HG02840 (cell line): ENCODE results near the gene PHRF1.

ENCODE experiments used
- ATAC-seq: cut with Tn5 transposase; IDR thresholded peaks from one replicate; pipeline ENCODE4 v1.9.1; 2021; ENCODE audit warnings: mild to moderate bottlenecking, moderate library complexity, moderate number of reproducible peaks; ENCODE audit not compliant: unreplicated experiment, low FRiP score

PHRF1 gene

DNA sequence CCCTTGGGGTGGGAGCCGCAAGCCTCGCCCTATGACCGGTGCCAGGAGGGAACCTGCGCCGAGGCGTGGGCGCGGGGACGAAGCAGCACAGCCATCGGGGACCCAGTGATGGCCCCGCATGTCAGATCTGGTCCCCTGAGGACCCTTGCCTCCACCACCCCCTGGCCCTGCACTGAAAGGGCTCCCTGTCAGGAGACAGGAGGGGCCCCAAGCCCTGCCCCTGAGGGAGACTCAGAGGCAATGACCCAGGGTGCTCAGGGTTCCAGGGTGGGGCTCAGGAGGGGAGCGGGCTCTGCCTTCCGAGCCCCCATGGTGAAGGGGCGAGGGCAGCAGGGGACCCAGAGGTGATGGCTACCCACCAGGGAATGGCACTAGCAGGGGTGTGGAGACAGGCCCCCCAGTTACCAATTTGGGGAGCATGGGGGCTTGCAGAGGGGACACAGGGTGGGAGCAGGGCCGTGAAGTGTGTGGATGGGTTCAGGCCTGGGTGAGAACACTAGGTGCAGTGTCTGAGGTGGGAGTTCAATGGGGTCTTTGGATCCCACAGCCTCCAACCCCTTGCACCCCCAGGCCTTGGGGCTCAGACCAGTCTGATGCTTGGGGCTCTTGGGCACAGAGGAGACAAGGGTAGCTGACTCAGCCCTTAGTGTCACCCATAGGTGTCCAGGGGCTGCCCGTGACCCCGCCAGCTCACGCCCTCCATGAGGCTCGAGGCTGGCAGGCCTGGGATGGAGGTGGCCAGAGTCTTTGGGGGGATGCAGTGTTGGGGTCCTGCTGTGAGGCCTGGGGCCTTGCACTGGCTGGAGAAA, 38.4 kb upstream of the PHRF1 start:
- ATAC-seq = no peak

DNA sequence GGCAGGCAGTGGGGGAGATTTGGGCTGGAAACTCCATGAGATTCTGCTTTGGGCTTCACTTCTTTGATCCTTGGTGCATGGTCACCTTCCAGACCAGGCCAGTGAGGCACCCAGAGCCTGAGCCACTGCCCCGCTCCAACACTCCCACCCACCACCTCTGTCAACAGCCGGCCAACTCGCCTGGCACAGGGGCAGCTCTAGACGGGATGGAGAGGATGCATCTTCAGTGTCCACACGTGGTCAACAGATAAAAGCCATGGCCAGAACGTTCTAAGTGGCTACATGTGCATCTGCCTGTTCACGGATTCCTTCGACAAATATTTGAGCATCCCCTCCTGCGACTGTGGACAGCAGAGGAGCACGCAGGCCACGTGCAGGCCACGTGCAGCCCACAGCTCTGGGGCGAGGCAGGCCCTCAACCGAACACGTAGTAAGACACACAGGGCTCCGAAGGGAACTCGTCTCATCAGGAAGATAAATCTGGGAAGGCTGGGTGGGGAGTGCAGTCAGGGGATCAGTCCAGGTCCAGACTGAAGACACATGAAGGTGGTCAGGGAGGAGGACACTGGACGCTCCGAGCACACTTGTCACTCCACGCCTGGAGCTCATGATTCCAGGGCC, 37.7 kb upstream of the PHRF1 start:
- ATAC-seq = no peak

DNA sequence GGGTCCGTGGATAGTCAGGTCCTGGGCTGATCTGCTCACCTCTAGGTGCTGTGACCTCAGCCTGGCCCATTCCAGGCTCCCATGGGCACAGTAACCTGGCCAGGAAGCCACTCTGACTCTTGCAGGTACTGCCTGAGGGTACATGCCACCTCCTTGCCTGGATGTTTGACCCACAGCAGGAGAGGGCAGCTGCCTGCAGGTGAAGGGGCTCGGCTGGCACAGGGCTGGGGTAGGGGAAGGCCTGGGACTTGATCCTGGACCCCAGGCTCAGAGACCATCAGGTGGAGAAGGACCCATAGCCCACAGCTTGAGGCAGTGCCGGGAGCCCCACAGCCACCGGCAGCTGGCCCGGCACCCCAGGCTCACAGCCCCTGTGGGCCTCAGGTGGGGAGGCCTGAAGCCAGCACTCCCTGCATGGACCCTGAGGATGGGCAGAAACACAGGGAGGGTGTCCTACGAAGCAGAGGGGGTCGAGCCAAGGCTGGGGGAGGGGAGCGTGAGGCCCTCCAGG, 36.2 kb upstream of the PHRF1 start:
- no peak for ATAC-seq

DNA sequence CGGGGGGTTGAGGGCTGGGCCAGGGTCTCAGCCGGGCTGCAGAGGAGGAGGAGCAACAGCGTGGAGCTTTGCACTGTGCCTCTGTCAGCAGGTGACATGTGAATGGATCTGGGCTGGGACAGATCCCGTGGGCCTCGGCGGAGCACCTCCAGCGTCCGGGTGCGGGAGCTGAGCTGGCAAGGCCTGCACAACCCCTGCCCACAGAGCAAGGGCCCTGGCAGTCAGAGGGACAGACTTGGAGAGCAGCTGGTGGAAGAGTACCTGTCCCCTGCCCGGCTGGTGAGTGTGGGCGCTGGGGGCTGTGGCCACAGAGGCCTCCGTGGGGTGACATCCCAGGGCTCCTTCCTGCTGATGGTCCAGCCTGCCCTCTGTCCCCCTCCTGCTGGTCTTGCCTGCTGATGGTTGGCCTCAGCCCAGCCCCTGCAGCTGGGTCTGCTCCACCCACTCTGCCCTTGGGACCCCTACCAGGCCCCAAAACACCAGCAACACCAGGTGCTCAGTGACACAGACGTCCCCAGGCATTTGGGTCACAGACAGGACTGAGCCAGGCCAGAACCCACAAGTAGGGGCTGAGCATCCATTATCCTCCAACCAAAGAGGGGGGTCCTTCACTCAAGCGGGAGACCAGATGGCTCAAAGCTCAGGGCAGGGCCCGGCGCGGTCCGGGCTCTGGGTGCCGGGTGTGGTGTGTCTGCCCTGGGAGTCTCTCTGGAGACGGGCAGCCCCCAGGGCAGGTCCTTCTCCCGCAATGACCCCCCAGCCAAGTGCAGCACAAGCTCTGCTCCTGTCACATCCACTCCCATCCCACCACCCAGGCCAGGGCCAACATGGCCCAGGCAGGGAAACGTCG, 35.5 kb upstream of the PHRF1 start:
- ATAC-seq = no peak

DNA sequence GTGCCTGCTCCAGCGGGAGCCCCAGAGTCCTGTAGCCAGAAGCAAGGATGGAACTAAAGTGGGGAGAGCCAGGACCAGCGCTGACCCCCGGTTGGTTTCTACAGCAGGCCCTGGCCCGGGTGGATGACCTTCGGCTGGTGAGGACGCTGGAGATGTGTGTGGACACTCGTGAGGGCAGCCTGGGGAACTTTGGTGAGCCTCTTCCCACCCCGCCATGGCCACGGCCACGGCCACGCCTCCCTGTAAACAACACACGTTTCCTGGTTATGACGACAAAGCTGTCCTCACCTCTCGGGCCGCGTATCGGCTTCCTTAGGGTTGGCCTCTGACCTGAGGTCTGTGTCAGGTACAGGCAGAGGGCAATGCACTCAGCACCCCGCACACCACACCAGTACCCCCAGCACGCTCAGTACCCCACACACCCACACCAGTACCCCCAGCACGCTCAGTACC, 34.8 kb upstream of the PHRF1 start:
- no peak for ATAC-seq

DNA sequence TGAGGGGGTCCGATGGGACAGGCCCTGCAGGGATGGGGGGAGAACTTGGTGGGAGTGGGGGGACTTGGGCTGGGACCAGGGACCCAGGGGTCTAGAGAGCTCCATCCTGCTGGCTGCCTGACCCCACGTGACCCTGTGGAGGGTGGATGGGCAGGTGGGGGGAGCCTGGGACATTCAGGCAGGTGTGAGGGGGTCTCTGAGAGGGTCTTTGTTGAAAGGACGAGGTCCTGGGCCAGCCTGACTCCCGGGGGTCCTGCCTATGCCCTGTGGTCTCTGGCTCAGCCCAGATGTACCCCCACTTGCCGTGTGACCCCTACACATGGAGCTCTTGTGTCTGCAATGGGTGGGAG, 31.5 kb upstream of the PHRF1 start:
- ATAC-seq = no peak

DNA sequence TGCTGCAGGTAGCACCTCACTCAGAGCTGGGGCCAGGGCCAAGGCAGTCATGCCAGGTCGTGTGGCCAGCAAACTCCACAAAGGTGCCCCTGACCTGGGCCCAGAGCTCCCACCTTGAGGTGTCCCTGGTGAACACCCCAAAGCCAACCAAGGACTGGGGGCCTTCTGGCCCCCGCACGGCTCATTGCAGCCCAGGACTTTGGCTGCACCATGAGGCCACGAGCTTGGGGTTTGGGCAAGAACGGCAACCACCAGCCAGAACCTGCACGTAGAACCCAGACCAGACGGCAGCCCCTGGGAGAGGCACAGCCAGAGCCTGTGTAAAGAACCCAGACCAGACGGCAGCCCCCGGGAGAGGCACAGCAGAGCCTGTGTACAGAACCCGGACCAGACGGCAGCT, 31.1 kb upstream of the PHRF1 start:
- ATAC-seq = no peak

DNA sequence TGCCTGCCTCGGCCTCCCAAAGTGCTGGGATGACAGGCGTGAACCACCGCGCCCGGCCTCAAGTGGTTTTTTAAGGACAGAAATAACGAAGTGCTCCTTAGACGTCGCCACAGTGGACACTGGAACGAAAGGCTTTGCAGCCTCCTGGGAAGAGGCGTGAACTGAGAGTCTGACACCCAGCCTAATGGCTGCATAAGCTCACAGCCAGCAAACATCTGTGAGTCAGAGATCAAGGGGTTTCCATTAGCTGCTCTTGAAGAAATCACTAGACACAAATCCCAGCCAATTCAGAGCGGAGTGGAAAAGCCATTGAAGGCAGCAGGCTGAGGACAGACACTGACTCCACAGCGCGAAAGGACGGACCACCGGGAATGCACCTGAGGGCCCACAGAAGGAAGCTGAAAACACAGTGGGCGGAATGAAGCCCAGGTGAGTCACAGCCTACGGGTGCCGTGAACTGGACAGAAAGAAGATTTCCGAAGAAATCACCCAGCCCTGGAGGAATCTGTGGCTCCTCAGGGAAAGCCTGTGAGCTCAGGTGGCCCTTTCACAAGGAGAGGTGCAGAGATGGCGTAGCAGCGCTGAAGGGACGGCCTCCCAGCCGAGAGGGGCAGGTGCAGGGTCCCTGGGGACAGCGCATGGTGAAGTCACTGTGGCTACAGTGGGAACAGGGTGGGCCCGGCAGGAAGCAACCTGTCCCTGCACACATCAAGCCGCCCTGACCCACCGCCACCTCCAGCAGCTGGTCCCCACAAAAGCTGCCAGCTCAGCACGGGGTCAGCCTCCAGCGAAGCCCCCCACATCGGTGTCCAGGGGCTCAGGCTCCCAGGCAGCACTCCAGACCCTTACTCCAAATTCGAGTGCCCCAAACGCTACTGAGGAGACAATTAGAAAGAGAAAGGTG, 27.3 kb upstream of the PHRF1 start:
- ATAC-seq = no peak

DNA sequence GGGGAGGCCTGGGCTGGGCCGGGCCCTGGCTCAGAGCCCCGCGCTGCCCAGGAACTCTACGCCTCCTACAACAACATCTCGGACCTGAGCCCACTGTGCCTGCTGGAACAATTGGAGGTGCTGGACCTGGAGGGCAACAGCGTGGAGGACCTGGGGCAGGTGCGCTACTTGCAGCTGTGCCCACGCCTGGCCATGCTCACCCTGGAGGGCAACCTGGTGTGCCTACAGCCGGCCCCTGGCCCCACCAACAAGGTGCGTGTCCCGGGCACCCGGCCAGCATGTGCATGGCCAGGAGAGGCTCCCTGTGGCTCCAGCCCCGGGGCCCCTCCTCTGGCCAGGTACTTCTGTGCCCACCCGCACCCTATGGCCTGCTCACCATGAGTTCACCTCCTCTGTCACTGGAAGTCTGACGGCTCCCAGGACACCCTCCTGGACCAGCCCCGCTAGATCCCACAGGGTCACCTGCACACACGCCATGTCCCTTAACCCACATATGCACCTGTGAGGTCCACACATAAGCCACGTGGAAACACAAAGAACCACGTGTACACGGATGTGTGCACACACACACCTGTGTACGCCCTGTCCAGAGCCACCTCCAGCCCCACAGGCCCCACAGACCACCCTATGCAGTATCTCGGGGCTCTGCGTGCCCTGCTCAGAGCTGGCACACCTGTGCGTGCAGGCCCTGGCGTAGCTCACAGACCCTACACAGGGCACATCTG, 26.1 kb upstream of the PHRF1 start:
- no peak for ATAC-seq

DNA sequence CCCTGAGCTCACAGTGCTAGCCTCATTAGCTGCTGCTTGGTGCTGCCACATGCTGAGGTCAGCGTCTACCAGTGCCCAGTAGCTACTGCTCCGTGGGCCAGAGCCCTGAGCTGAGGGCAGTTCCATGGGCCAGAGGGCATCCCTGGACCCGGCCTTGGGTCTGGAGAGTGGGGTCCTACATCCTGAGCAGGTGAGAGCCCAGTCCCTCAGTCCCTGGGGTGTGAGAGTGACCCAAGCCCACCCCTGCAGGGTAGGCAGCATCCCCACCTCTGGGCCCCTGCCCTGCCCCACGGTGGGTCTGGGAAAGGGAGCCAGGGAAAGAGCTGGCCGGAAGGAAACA, 25.6 kb upstream of the PHRF1 start:
- ATAC-seq = no peak

DNA sequence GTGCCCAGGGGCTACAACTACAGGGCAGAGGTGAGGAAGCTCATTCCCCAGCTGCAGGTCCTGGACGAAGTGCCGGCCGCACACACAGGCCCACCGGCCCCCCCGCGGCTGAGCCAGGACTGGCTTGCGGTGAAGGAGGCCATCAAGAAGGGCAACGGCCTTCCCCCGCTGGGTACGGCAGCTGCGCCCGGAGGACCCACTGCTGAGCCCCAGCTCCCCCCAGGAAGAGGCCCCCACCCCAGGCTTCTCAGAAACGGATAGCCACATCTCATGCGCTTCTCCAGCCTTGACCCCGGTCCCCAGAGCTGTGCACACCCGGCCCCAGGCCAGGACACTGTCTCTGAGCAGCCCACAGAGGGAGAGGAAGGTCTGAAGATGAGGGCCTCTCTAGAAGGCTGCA, 25.1 kb upstream of the PHRF1 start:
- ATAC-seq = no peak

DNA sequence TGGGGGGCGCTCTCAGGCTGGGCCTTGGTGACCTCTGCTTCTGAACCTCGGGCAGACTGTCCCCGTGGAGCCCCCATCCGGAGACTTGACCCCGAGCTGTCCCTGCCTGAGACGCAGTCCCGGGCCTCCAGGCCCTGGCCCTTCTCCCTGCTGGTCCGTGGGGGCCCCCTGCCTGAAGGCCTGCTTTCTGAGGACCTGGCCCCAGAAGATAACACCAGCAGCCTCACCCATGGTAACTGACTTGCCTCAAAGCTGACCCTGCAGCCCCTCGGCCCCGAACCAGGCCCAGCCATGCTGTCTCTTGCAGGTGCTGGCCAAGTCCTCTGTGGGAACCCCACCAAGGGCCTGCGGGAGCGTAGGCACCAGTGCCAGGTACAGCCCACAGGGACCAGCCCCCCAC, 24.7 kb upstream of the PHRF1 start:
- no peak for ATAC-seq

DNA sequence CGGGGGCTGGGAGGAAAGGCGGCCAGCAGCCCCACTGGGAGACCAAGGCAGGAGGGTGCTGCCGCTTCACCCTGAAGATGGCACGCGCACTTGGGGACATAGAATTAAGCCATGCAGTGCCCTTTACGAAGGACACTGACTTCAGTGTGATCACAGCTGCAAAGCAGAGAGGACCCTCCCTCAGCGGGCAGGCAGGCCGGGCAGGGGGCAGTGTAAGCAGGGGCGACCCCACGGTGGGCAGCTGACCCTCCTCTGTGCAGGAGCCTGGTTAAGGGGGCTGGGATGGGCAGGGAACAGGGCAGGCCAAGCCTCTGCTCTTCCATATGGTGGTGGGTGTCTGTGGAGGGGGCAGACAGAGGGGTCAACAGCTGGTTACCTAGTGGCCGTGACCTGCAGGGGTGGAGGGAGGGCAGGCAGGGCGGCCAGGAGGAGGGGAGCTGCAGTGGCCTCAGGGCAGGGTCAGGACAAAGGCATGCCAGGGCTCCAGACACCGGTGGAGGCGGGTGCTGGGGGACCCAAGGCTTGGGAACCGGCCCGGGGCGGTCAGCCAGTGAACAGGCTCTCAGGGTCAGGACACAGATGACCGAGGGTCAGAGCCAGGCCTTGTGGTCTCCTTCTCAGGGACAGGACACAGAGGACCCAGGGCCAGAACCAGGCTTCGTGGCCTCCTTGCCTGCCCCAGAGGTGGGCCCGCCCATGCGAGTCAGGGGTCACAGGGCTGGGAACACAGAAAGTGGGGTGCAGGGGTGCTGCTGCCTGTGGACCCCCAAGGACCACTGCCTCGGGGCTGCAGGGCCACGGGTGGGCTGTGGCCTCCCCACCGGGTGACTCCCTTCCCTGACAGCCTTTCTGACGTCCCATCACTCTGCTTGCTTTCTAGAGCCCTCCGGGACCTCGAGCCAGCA, 22.9 kb upstream of the PHRF1 start:
- ATAC-seq = no peak

DNA sequence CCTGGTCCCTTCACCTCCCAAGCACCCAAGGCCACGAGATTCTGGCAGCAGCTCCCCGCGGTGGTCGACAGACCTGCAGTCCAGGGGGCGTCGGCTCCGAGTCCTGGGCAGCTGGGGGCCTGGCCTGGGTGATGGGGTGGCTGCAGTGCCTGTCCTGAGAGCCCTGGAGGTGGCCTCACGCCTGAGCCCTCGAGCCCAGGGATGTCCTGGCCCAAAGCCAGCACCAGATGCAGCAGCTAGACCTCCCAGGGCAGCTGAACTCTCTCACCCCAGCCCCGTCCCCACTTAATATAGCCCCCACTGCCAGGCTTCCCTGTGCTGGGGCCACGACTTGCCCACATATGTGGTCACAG, 22.3 kb upstream of the PHRF1 start:
- ATAC-seq = no peak

DNA sequence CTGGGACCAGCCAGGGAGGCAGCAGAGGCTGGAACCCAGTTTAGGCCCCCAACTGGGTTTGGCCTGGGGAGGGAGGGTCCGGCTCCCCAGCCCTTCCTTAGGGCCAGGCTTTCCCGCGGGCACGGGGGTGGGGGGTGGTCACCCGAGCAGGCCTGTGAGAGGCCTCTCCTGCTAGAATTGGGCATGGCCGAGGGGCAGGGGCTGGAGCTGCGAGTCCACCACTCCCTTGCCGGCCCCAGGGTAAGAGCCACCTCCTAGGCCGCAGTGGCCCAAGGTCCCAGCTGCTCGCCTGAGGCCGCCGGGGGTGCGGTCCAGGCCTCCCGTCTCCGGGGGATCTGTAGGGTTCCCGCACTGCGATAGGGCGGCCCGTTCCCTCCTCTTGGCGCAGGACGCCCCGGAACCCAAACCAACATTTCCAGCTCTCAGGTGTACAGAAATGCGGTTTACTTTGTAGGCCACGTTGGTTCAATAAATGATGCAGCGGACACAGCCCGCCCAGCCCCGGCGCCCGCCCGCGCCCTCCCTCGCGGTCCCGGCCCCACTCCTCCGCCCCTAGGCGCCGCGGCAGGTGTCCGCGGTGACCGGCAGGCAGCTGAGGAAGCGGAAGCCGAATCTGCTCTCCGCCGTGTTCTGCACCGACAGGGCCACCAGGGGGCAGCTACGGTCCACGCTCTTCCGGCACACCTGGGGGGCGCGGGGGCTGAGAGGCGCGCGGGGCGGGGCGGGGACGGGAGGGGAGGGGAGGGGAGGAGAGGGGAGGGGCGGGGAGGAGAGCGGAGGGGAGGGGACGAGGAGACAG, 21.6 kb upstream of the PHRF1 start:
- no peak for ATAC-seq

DNA sequence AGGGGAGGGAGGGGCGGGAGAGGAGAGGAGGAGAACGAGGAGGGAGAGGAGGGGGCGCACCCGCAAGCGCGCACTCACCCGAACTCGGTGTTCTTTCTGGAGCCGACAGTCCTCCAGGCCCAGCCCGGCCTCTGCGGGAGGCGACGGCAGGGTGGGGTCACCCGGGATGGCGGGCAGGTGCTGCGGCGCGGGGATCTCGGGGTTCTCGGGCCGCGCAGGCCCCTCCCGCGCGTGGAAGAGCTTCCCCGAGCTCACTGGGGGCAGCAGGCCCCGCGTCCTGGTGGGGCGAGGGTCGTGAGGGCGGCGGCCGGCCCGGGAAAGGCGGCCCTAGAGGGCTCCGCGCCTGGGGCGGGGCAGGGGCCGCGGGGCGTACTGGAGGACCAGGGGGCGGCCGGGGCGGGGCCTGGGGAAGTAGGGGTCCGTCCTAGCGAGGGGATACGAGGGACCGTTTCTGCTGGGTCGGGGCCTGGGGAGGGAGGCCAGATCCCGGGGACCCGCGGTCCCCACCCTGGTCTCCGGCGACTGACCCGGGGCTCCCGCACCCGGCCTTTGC, 21.0 kb upstream of the PHRF1 start:
- ATAC-seq = no peak

DNA sequence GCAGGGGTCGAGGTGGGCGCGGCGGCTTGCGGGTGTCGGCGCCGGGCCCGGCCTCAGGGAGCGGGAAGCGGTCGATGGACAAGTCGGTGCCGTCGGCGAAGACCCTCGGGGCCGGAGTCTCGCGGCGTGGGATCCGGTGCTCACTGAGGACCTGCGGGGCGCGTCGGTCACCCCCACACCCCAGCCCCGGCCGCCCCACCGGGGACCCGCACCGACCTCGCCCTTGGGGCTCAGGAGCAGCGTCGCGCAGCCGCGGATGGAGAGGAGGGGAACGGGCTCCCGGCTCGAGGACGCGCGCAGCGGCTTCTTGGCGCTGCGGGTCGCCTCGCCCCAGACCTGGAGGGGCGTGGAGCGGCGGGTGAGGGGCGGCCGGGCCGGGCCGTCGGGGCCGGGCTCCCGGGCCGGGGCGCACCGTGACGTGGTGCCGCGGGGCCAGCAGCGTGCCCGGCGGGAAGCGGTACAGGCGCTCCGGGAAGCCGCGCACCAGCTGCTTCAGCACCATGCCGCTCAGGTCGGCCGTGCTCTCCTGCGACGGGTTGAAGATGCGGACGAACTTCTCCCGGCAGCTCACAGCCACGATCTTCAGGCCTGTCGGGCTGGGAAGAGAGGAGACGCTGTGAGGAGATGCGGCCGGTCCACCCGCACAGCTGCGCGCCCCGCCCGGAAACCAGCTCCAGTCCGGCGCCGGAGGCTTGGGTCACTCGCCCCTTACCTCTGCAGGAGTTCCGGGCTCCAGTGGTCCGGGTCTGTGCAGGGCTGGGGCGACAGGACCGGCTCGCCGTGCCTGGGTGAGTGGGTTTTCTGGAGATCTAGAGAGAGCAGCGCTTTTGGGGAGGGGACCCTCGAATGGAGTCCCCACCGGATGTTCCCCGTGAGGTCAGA, 20.2 kb upstream of the PHRF1 start:
- ATAC-seq = no peak
